Activated naive CD4-positive, alpha-beta T cell (primary cell): Measurements from ENCODE around the gene CHRNB2.
"Not testable (repeated sequence)": the region's sequence is repeated elsewhere in the genome, so short reads cannot be mapped to it uniquely, and the experiment has no call there.

Source experiments
- DNase-seq, 4 experiments: peaks; one replicate each; lab custom pipeline; 2025; lab: John Stamatoyannopoulos, UW

Gene CHRNB2

GRCh38 chr1:154567386-154568156 is at the start of gene CHRNB2:
Gene CHRNB2 (plus strand): TSS chr1:154567778. CDS start chr1:154568045, 267 bp downstream.
- peak; percentile 24 to 69 (median 46) for DNase-seq

GRCh38 chr1:154519591-154519991 is 48.0 kb upstream of the CHRNB2 start:
- DNase-seq: no peak

GRCh38 chr1:154520333-154520732 is 47.2 kb upstream of the CHRNB2 start:
- no peak for DNase-seq

- DNase-seq: no peak
Measured at GRCh38 chr1:154521695-154522094, 45.9 kb upstream of the CHRNB2 start.

GRCh38 chr1:154524881-154525280 is 42.7 kb upstream of the CHRNB2 start:
- no peak for DNase-seq

GRCh38 chr1:154527192-154527591 is 40.4 kb upstream of the CHRNB2 start:
- DNase-seq: no peak

- no peak for DNase-seq
Measured at GRCh38 chr1:154529308-154529707, 38.3 kb upstream of the CHRNB2 start.

GRCh38 chr1:154531950-154532349 is 35.6 kb upstream of the CHRNB2 start:
- DNase-seq: not testable (repeated sequence)

- DNase-seq: no peak
Measured at GRCh38 chr1:154533952-154534844, 33.4 kb upstream of the CHRNB2 start.

GRCh38 chr1:154536570-154536969 is 31.0 kb upstream of the CHRNB2 start:
- DNase-seq: no peak

GRCh38 chr1:154539486-154540483 is 27.8 kb upstream of the CHRNB2 start:
- DNase-seq: no peak

GRCh38 chr1:154541231-154541630 is 26.3 kb upstream of the CHRNB2 start:
- no peak for DNase-seq

- peak in 2 of 4 experiments; percentile 13 to 25 for DNase-seq
Measured at GRCh38 chr1:154546264-154547063, 21.1 kb upstream of the CHRNB2 start.

GRCh38 chr1:154547105-154547732 is 20.4 kb upstream of the CHRNB2 start:
- no peak for DNase-seq

GRCh38 chr1:154548028-154548427 is 19.6 kb upstream of the CHRNB2 start:
- DNase-seq: no peak

- no peak for DNase-seq
Measured at GRCh38 chr1:154549202-154549770, 18.3 kb upstream of the CHRNB2 start.

GRCh38 chr1:154550070-154550469 is 17.5 kb upstream of the CHRNB2 start:
- DNase-seq: no peak

- no peak for DNase-seq
Measured at GRCh38 chr1:154550657-154551056, 16.9 kb upstream of the CHRNB2 start.

- no peak for DNase-seq
Measured at GRCh38 chr1:154551474-154551873, 16.1 kb upstream of the CHRNB2 start.

GRCh38 chr1:154552036-154552435 is 15.5 kb upstream of the CHRNB2 start:
- DNase-seq: no peak
